Right renal cortex interstitium (tissue), 3 donors: Measurements from ENCODE around the gene GDPGP1. TPM values are rescaled to one million over a fixed set of nuclear protein-coding genes. Genes with fewer than 3 reads are reported as not detected.

Experiments
- DNase-seq, 3 donors: peaks; one replicate each; pipeline ENCODE4 v3.0.0-alpha.2; 2013; ENCODE audit warnings: low read depth in 3 of 3, low spot score in 2 of 3
- polyA plus RNA-seq, 3 donors: library from polyadenylated mRNA; unstranded; fragments of 120-200 nt; gene quantifications; one replicate each; pipeline ENCODE4 v1.2.1, GENCODE V29; 2013; ENCODE audit not compliant: insufficient read length in 3 of 3

The GDPGP1 gene
- polyA plus RNA-seq, 3 donors, result 3.8 to 5.0 (median 4.3) TPM

DNA sequence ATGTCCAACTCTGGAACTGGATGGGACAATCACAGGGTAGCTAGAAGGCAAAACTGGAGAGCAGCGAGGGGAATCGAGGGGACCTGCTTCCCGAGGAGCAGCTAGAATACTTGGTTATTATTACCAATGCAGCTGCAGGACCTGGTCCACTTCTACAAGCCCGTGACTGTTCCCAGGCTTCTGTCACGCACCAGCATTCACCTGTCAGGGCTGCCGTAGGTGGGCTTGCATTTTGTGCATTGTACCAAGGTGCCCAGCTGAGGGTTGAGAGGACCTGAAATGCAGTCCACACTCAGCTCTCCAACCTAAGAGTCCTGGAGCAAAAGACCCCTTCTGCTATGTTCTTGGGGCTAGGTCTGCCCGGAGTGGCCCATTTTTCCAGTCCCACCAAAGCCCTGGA is 30.5 kb upstream of the GDPGP1 start:
- no peak for DNase-seq

GRCh38 chr15:90203922-90204321 is 30.1 kb upstream of the GDPGP1 start:
- no peak for DNase-seq

GRCh38 chr15:90205050-90205848 is 28.8 kb upstream of the GDPGP1 start:
- no peak for DNase-seq

DNA sequence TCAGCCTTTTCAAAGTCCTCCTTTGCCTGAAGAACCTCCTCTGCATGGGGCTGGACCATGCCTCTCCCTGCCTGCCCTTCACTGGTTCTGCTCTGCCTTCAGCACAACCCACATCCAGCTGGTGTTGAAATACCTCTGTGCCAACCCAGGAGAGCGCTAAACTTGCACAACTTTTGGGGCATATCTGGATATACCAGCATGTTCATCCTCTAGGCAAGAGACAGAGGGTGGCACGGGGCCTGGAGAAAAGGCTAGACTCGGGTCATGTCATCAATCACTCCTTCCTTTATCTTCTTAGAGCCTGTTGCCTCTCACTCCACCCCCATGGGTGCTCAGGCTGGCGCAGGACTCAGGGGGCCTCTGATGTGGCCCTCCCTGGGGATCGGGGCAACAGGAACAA is 28.1 kb upstream of the GDPGP1 start:
- no peak for DNase-seq

- DNase-seq, result no peak
Measured at GRCh38 chr15:90207252-90207651, 26.8 kb upstream of the GDPGP1 start.

DNA sequence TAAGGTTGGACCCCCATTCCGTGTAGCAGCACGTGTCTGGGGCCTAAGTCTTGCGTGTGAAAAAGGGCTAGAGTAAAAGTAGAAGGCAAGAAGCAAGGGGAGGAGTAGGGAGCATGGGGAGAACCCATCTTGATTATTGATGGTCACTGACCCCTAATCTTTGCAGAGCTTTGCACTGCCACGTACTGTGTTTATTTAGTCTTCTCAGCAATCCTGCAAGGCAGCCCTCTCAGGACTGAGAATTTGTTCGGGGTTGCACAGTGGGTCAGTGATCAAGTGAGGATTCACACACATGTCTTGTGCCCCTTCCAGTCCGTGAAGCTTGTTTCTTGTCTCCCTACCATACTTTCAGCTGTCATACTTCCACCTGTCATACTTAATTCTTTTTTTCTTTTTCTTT is 25.7 kb upstream of the GDPGP1 start:
- no peak for DNase-seq

DNA sequence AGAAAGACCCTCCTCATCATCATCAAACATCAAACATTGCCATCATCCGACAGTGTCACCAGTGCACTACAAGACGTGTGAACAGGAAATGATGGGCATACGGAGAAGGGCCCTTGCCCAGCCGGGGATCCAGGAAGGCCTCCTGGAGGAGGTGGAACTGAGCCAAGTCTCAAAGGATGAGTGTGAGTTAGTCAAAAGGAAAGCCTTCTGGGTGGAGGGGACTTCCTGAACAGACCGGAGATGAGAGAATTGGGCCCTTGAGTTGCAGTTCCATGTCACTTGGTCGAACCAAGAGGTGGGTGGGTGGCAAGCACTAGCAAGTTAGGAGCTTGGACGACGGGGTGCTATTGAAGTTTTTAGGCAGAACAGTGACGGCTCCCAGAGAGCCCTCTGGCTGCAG is 24.4 kb upstream of the GDPGP1 start:
- no peak for DNase-seq

GRCh38 chr15:90210593-90210992 is 23.4 kb upstream of the GDPGP1 start:
- no peak for DNase-seq

DNA sequence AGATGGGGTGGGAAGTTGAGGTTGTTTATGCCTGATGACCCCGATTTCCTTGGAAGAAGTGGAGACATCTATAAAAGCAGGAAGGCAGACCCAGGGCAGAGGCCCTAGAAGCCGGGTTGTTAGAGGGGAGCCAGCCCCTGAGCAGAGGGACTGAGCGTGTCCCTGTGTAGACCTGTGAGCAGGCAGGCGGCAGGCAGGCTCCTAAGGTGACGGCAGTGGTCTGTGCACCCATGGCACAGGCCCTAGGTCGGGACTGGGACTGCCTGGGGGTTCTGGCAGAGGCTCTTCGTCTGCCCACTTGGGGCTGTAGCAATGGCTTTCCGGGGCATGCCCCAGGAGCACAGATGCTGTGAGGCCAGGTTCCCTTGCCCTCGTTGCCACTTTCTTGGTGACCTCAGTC is 23.0 kb upstream of the GDPGP1 start:
- DNase-seq, result no peak

DNA sequence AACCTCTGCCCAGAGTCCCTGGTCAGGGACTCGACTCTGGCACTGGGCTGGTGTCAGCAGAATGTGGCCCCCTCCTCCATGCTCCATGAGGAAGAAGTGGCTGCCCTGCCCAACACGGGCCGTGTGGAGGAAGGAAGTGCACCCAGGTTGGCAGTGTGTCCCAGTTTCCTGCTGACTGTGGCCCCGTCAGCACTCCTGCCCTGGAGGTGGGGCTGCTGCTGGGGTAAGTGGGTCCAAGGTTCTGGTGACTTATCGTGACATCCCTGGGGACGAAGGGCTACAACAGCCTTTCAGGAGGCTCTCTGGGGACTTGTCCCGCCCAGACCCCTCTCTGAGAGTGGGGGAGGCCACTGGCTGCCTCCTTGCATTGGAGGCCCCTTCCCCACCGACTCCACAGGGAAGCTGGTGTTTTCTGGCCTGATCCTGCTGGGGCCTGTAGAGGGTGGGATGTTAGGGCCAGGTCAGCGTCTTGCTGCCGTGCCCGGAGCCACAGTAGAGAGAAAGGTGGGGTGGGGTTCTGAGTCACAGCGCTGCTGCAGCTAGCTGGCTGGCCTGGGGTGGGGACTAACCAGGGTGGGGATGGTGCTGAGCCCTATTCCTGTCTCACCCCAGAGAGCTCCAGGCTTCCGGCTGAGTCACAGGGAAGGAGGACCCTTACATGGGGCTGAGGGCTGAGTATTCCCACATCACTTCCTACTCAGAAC is 22.4 kb upstream of the GDPGP1 start:
- no peak for DNase-seq

DNA sequence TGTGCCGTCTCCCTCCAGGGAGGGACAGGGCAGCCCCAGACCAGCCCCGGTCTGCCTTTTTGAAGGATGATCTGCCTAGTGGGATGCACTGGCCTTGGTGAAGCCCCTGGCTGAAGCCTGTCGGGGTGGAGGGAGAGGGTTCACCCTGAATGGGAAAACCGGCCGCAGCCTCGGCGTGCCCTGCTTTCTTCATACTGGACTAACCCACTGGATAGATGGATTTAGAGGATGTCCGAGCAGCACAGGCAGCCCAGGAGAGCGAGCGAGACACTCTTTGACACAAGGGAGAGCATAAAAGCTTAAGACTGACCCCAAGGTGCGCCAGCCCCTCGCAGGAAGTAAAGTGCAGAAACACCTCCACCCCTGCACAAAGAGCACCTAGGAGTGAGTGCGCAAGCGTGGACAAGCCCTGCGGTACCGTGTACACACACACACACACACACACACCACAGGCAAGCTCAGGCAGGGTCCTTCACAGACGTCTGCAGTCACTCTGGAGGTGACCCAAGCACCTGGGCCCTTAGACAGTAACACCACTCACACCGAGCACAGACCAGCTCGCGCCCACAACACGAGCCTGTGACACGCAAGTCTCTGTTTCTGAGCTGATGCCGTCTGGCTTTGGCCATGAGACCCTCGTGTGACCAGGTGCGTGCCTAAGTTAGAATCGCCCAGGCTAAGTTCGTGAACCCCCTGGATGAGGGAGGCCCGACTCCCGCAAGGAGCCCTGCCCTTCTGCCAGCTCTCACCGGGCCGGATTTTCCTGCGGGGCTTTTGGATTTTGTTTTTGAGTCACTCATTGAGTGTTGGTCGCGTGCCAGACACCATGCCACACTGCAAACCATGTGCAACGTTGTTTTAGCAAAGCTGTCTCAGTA is 21.5 kb upstream of the GDPGP1 start:
- no peak for DNase-seq

DNA sequence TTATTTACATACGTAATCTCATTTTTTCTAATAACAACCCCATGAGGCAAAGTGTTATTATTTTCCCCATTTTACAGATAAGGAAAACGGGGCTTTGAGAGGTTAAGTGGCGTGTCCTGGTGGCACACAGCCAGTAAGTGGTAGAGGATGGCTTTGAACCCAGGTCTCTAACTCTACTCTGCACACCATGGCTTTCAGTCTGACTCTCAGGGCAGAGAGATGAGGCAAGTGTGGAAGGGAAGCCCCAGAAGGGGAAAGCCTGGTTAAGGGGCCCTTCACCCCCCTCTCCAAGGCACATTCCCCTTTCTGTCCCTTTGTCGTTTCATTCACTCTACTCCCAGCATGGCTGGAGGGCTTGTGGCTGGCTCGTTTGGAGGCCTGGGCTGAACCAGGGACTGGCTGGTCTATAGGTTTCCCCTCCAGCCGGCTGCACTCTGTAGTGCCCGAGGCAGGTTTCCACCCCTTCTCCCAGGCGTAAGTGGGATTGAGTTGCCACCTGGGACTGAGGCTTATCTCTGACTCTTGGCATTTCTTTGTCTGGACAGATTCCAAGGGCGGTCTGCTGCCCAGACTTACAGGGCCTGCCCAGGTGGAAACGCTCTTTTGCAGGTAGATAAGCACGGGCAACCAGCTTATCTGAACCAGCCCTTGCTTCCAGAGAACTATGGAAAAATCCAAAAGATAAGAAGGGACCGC is 20.7 kb upstream of the GDPGP1 start:
- no peak for DNase-seq

DNA sequence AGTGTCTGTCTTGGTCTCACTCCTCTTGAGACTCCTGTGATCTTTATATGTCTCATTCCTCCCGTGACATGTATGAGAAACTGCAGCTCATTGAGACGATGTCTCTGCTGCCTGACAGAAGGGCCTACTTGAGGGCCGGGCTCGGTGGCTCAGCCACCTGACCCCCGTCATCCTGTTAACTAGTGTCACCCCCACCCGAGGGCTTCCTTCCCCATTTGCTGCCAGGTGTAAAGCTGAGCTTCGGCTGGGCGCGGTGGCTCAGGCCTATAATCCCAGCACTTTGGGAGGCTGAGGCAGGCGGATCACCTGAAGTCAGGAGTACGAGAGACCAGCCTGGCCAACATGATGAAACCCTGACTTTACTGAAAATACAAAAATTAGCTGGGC is 20.2 kb upstream of the GDPGP1 start:
- no peak for DNase-seq

- DNase-seq, result no peak
Measured at GRCh38 chr15:90214553-90215196, 19.3 kb upstream of the GDPGP1 start.

DNA sequence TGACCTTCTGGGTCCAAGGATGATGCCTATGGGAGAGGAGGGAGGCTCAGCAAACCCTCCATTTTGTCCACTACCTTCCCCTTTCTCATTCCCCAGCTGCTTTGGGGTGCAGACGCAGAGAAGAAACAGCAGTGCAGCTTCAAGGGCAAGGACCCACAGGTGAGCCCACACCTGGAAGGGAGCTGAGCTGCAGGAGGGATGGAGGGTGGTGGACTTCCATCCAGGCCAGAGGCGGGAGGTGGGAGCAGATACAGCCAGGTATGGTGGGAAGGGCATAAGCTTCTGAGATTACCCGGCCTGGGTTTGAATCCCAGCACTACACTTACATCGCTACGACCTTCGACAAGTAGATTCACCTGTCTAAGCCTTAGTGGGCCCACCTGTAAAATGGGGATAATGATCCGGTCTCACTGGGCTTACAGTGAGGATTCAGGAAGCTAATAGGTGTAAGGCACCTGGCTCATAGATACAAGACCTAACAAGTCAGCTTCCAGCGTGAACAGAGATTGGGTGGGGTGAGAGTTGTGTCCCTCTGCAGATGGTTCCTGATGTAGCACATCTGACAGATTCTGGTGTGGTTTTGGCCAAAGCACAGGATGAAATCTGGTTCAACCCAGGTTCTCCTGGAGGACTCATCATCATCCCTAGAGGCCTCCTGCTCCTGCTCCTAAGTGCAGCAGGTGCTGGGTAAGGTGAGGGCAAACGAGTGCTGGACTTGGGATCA is 16.2 kb upstream of the GDPGP1 start:
- no peak for DNase-seq

- DNase-seq, result no peak
Measured at GRCh38 chr15:90219421-90220141, 14.4 kb upstream of the GDPGP1 start.

DNA sequence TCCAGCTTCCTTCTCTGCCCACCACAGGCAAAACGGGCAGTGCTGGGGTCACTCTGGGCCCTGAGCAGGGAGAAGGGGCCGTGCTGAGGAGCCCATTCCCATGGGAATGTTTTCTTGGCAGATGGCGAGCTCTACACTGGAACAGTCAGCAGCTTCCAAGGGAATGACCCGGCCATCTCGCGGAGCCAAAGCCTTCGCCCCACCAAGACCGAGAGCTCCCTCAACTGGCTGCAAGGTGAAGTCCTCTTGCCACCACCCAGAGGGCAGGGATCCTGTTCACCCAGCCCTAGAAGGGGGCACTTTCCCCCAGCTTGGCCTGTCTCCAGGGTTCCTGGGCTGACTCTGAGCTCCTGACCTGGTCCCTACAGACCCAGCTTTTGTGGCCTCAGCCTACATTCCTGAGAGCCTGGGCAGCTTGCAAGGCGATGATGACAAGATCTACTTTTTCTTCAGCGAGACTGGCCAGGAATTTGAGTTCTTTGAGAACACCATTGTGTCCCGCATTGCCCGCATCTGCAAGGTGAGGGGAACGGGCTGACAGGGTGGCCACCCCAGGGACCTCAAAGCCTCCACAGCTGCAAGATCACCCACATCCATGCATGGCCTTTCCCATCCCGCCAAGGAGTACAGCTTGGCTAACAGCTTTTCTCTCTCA is 12.6 kb upstream of the GDPGP1 start:
- no peak for DNase-seq

GRCh38 chr15:90222547-90222946 is 11.5 kb upstream of the GDPGP1 start:
- DNase-seq, result no peak
